Neural progenitor cell (in vitro differentiated cells): ENCODE measurements around the gene TUBB6. TPM values are rescaled to one million over a fixed set of nuclear protein-coding genes. Genes with fewer than 3 reads are reported as not detected.

Source experiments
- DNase-seq: peaks from one replicate; pipeline ENCODE4 v3.0.0-alpha.2; 2016; ENCODE audit warnings: low spot score
- H2AFZ ChIP-seq: fragments of 200-600 bp; sonication (generic); replicated peaks from 2 replicates; pipeline ENCODE4 v1.6.1; 2016; ENCODE audit warnings: antibody characterized with exemption
- H3F3A ChIP-seq: fragments of 200-600 bp; sonication (generic); 2 replicates; pipeline ENCODE4 v1.6.1; 2016; ENCODE audit warnings: antibody characterized with exemption, low read depth
- H3K27ac ChIP-seq: fragments of 200-600 bp; sonication (generic); 2 replicates; pipeline ENCODE4 v1.5.1; 2016; ENCODE audit warnings: mild to moderate bottlenecking
- H3K27me3 ChIP-seq: fragments of 200-600 bp; sonication (generic); 2 replicates; pipeline ENCODE4 v1.6.1; 2016; ENCODE audit warnings: mild to moderate bottlenecking, moderate library complexity
- H3K36me3 ChIP-seq: fragments of 200-600 bp; sonication (generic); 2 replicates; pipeline ENCODE4 v1.5.1; 2016
- H3K4me1 ChIP-seq: fragments of 200-600 bp; sonication (generic); 2 replicates; pipeline ENCODE4 v1.6.1; 2016; ENCODE audit warnings: mixed run types
- H3K4me2 ChIP-seq: fragments of 200-600 bp; sonication (generic); 2 replicates; pipeline ENCODE4 v1.6.1; 2016
- H3K4me3 ChIP-seq: fragments of 200-600 bp; sonication (generic); 2 replicates; pipeline ENCODE4 v1.5.1; 2016
- H3K79me2 ChIP-seq: fragments of 200-600 bp; sonication (generic); 2 replicates; pipeline ENCODE4 v1.6.1; 2016; ENCODE audit warnings: low read depth
- H3K9ac ChIP-seq: fragments of 200-600 bp; sonication (generic); 2 replicates; pipeline ENCODE4 v1.6.1; 2016
- H3K9me3 ChIP-seq: fragments of 200-600 bp; sonication (generic); 2 replicates; pipeline ENCODE4 v1.5.1; 2016; ENCODE audit warnings: low read depth
- H4K20me1 ChIP-seq: fragments of 200-600 bp; sonication (generic); 2 replicates; pipeline ENCODE4 v1.6.1; 2016; ENCODE audit warnings: low read depth
- H3K27ac Mint-ChIP-seq: 3 replicates; pipeline ENCODE4 v1.8.0; 2021; ENCODE audit warnings: mixed read lengths
- H3K27me3 Mint-ChIP-seq: 2 replicates; pipeline ENCODE4 v1.8.0; 2022; ENCODE audit warnings: low read depth, mild to moderate bottlenecking, inconsistent platforms, moderate library complexity, mixed read lengths; ENCODE audit not compliant: insufficient read depth
- H3K36me3 Mint-ChIP-seq: 3 replicates; pipeline ENCODE4 v1.8.0; 2021; ENCODE audit warnings: mixed read lengths
- H3K4me1 Mint-ChIP-seq: 3 replicates; pipeline ENCODE4 v1.8.0; 2021; ENCODE audit warnings: mixed read lengths
- H3K4me3 Mint-ChIP-seq: 3 replicates; pipeline ENCODE4 v1.8.0; 2021; ENCODE audit warnings: mild to moderate bottlenecking, moderate library complexity, mixed read lengths
- H3K9me3 Mint-ChIP-seq: 3 replicates; pipeline ENCODE4 v1.8.0; 2020; ENCODE audit warnings: mixed read lengths
- EZH2 ChIP-seq: fragments of 200-600 bp; sonication (generic); IDR thresholded peaks from 2 replicates; pipeline ENCODE4 v1.6.1; 2017; ENCODE audit warnings: antibody characterized with exemption, mild to moderate bottlenecking, moderate library complexity
- EZH2phosphoT487 ChIP-seq: fragments of 200-600 bp; sonication (generic); IDR thresholded peaks from 2 replicates; pipeline ENCODE4 v1.6.1; 2017; ENCODE audit warnings: antibody characterized with exemption
- total RNA-seq: library from RNA; depleted of rRNA; stranded (reverse); fragments of >200 nt; gene quantifications from 2 replicates; pipeline ENCODE4 v1.2.3, GENCODE V29; 2015; ENCODE audit warnings: low replicate concordance
- TF ChIP-seq, protein P1 (sequence below): fragments of 200-600 bp; sonication (generic); IDR thresholded peaks from 2 replicates; pipeline ENCODE4 v1.5.1; 2017; ENCODE audit warnings: antibody characterized with exemption, mild to moderate bottlenecking

Gene TUBB6
- total RNA-seq, 1 donor from 2014 or later = 92.7 TPM

DNA sequence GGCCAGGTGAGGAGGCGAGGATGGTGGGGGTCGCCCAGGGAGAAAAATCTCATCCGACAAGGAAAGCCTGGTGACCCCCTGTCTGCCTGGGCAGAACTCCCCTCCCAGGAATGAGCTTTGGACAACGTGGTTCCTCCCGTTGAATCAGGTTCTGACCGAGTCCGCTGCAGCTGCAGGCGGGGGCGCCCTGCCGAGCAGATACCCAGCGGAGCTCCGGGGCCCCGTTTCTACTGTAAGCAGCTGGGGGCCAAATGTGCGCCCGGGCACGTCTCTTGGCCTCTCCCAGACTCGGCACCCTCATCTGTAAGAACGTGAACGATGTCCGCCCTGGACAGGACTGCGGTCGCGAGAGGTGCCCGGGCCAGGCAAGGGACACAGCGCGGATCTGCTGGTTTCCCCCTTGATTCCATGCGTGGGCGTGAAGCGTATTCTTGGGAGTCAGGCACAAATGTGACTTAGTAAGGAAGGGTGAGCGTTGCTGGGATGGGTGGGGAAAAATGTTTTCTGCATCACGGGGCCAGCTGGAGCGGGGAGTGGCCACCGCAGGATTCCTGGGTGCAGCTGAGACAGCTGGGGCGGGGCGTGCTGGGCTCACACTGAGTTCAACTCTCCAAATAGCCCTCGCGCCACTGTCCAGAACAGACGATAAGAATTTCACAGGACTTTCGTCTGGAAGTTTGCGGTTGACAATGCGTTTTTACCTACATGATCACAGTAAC, 20.2 kb upstream of the TUBB6 start:
- H3K9me3 Mint-ChIP-seq = no peaks in the 10 kb centered on the region
- H3K36me3 Mint-ChIP-seq = no peaks in the 10 kb centered on the region
- peak overlapping the region; percentile 61 for H3K4me3 ChIP-seq
- H3K4me1 ChIP-seq = peaks cover 14% of the 10 kb centered on the region
- peak overlapping the region; percentile 82 for H2AFZ ChIP-seq
- H4K20me1 ChIP-seq = no peaks in the 10 kb centered on the region
- no peaks in the 10 kb centered on the region for H3K9me3 ChIP-seq
- H3K27ac Mint-ChIP-seq = no peak overlapping the region
- H3K36me3 ChIP-seq = no peaks in the 10 kb centered on the region
- no peaks in the 10 kb centered on the region for H3K79me2 ChIP-seq
- peaks cover 56% of the 10 kb centered on the region for H3K27me3 ChIP-seq
- H3K27ac ChIP-seq = no peak overlapping the region
- no peak overlapping the region for H3K9ac ChIP-seq
- peak overlapping the region; percentile 87 for H3K4me3 Mint-ChIP-seq
- TF ChIP-seq, protein P1, sequence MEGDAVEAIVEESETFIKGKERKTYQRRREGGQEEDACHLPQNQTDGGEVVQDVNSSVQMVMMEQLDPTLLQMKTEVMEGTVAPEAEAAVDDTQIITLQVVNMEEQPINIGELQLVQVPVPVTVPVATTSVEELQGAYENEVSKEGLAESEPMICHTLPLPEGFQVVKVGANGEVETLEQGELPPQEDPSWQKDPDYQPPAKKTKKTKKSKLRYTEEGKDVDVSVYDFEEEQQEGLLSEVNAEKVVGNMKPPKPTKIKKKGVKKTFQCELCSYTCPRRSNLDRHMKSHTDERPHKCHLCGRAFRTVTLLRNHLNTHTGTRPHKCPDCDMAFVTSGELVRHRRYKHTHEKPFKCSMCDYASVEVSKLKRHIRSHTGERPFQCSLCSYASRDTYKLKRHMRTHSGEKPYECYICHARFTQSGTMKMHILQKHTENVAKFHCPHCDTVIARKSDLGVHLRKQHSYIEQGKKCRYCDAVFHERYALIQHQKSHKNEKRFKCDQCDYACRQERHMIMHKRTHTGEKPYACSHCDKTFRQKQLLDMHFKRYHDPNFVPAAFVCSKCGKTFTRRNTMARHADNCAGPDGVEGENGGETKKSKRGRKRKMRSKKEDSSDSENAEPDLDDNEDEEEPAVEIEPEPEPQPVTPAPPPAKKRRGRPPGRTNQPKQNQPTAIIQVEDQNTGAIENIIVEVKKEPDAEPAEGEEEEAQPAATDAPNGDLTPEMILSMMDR = no peak
- TF ChIP-seq EZH2phosphoT487 = peak; percentile 56
- peak; percentile 56 for TF ChIP-seq EZH2
- DNase-seq = peak; percentile 63
- H3K27me3 Mint-ChIP-seq = peaks cover 37% of the 10 kb centered on the region
- H3F3A ChIP-seq = peaks cover 10% of the 10 kb centered on the region
- peak overlapping the region; percentile 94 for H3K4me2 ChIP-seq
- peaks cover 30% of the 10 kb centered on the region for H3K4me1 Mint-ChIP-seq

DNA sequence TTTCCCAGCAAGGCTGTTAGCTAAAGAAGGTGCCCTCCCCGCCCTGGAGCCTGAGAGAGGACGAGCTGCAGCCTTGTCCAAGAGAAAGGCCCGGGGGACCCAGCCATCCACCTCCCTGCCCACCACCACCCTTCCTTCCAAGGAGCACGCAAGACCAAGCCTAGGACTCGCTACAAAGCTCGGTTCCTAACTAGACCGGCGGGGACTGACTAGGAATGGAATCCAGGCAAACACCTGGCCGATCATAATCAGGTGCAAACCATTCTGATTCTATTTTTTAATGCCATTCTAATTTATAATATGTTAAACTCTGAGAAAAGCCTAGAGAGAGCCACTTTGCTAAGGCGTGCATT, 19.7 kb upstream of the TUBB6 start:
- Histone ChIP-seq H3K36me3 (no peaks in the 10 kb centered on the region), H3K9me3 (no peaks in the 10 kb centered on the region), H3K4me2 (peak overlapping the region; percentile 94), H4K20me1 (no peaks in the 10 kb centered on the region), H3K4me1 (peaks cover 14% of the 10 kb centered on the region), H3K4me3 (peak overlapping the region; percentile 61), H3K9ac (no peak overlapping the region), H3K27ac (no peak overlapping the region), H3K27me3 (peaks cover 56% of the 10 kb centered on the region), H3F3A (peaks cover 10% of the 10 kb centered on the region), H2AFZ (peak overlapping the region; percentile 82), H3K79me2 (no peaks in the 10 kb centered on the region)
- Mint-ChIP-seq H3K9me3 (no peaks in the 10 kb centered on the region), H3K27me3 (peaks cover 35% of the 10 kb centered on the region), H3K4me1 (peaks cover 25% of the 10 kb centered on the region), H3K36me3 (no peaks in the 10 kb centered on the region), H3K27ac (no peak overlapping the region), H3K4me3 (peak overlapping the region; percentile 87)
- TF ChIP-seq, protein P1 = no peak
- no peak for TF ChIP-seq EZH2phosphoT487
- no peak for TF ChIP-seq EZH2
- no peak for DNase-seq

DNA sequence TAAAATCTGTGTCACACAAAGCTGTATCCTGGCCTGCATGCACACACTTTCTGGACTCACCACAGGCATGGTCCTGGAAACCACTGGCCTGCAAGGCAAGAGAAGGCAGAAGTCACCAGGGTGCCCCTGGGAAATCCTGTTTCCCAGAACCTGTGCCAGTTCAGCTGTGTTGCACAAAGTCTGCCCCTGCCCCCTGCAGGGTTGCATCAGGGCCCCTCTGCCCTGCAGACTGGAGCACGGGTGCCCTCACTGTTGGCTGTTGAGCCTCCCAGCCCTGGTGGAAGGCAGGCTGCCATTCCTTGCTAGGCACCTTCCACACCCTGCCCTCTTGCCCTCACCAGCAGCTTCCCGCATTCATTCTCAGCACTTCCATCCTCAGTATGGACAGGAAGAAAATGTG, 18.0 kb upstream of the TUBB6 start:
- Mint-ChIP-seq H3K4me1 (peaks cover 22% of the 10 kb centered on the region), H3K27me3 (peaks cover 37% of the 10 kb centered on the region), H3K9me3 (no peaks in the 10 kb centered on the region), H3K4me3 (no peak overlapping the region), H3K27ac (no peak overlapping the region), H3K36me3 (no peaks in the 10 kb centered on the region)
- Histone ChIP-seq H3K36me3 (no peaks in the 10 kb centered on the region), H3K4me2 (no peak overlapping the region), H3K4me3 (no peak overlapping the region), H3K9me3 (no peaks in the 10 kb centered on the region), H3F3A (peaks cover 10% of the 10 kb centered on the region), H2AFZ (no peak overlapping the region), H4K20me1 (no peaks in the 10 kb centered on the region), H3K4me1 (peaks cover 14% of the 10 kb centered on the region), H3K9ac (no peak overlapping the region), H3K27me3 (peaks cover 51% of the 10 kb centered on the region), H3K27ac (no peak overlapping the region), H3K79me2 (no peaks in the 10 kb centered on the region)
- DNase-seq = no peak
- TF ChIP-seq EZH2 (no peak), EZH2phosphoT487 (no peak)
- TF ChIP-seq, protein P1 = no peak
